Stomach (tissue), 4 donors: ENCODE data around the gene TRPV4.

Experiments
- EP300 ChIP-seq: sonication (generic); formaldehyde crosslinking; IDR thresholded peaks from one replicate; pipeline ENCODE4 v1.6.1; 2017; ENCODE audit warnings: antibody characterized with exemption
- POLR2AphosphoS5 ChIP-seq, 3 donors: sonication (generic); formaldehyde crosslinking; IDR thresholded peaks; one replicate each; pipeline ENCODE4 v1.6.1; 2016; ENCODE audit warnings: antibody characterized with exemption in 3 of 3

DNA sequence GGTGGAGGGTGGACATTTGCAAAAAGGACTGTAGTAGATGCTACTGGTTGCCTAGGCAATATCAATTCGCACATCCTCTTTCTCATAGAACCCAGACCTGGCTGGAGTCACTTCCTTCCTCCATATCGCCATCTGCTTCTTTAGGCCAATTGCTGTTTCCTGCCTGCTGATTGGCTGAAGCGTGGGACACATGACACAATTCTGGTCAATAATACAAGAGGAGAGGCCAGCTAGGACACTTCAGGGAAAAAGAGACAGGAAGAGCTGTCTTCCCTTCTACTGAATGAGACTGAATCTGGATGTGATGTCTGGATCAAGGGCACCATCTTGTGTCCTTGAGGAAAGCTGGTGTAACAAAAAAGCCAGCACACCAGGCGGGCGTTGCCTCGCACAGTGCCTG is 53.8 kb downstream of the TRPV4 start:
- no peak for TF ChIP-seq EP300
- no peak for TF ChIP-seq POLR2AphosphoS5 (IDR thresholded peaks at IDR 0.05)
